Activated T-cell treated with anti-CD3 and anti-CD28 coated beads, Interleukin-2, amount 50 U/mL, for 4 hours (primary cell): ENCODE measurements around the gene DES. TPM values are rescaled to one million over a fixed set of nuclear protein-coding genes. Genes with fewer than 3 reads are reported as not detected.

ENCODE experiments used
- ATAC-seq, 2 donors: fragments of 200-7000 bp; cut with Tn5 transposase; one replicate each; pipeline ENCODE4 v1.10.0; 2021
- DNase-seq: peaks from one replicate; pipeline ENCODE4 v3.0.0-alpha.2; 2020
- H3K27me3 Mint-ChIP-seq: one replicate; pipeline ENCODE4 v1.8.0; 2021; ENCODE audit warnings: low read depth, mixed read lengths
- H3K36me3 Mint-ChIP-seq: one replicate; pipeline ENCODE4 v1.8.0; 2022; ENCODE audit warnings: mixed read lengths; ENCODE audit not compliant: insufficient read depth
- H3K4me1 Mint-ChIP-seq: one replicate; pipeline ENCODE4 v1.8.0; 2021; ENCODE audit warnings: low read depth, mixed read lengths
- H3K4me3 Mint-ChIP-seq: one replicate; pipeline ENCODE4 v1.8.0; 2021; ENCODE audit warnings: mild to moderate bottlenecking, moderate library complexity, mixed read lengths
- H3K9me3 Mint-ChIP-seq: one replicate; pipeline ENCODE4 v1.8.0; 2021; ENCODE audit warnings: mixed read lengths
- total RNA-seq, 3 donors: library from RNA; stranded (reverse); gene quantifications; one replicate each; pipeline ENCODE4 v1.2.1, GENCODE V29; 2021

The DES gene
- total RNA-seq, 3 donors from 2014 or later = 0.49 to 0.61 (median 0.58) TPM

DNA sequence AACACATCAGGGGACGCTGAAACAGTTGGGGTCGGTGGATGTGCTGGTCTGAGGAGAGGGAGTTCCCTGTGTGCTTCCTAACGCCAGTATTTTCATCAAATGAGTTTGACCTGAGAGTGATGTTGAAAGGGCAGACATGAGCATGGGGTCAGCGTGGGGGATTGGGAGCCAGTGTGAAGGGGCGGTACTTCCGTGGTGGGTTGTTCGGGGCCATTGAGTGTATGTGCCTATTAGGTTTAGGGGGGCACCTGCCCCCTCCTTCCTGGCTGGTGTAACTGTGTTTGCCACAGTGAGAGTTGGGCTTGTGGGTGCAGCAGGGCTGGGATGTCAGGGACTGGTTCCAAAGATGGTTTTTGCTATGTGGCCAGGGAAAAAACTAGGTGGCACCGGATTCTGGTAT is 40.8 kb downstream of the DES start:
- no peaks in the 10 kb centered on the region for H3K9me3 Mint-ChIP-seq
- H3K27me3 Mint-ChIP-seq = peaks cover 2% of the 10 kb centered on the region
- no peak for DNase-seq
- H3K36me3 Mint-ChIP-seq = no peaks in the 10 kb centered on the region
- no peak overlapping the region for H3K4me3 Mint-ChIP-seq
- no peak for ATAC-seq
- peaks cover 3% of the 10 kb centered on the region for H3K4me1 Mint-ChIP-seq

DNA sequence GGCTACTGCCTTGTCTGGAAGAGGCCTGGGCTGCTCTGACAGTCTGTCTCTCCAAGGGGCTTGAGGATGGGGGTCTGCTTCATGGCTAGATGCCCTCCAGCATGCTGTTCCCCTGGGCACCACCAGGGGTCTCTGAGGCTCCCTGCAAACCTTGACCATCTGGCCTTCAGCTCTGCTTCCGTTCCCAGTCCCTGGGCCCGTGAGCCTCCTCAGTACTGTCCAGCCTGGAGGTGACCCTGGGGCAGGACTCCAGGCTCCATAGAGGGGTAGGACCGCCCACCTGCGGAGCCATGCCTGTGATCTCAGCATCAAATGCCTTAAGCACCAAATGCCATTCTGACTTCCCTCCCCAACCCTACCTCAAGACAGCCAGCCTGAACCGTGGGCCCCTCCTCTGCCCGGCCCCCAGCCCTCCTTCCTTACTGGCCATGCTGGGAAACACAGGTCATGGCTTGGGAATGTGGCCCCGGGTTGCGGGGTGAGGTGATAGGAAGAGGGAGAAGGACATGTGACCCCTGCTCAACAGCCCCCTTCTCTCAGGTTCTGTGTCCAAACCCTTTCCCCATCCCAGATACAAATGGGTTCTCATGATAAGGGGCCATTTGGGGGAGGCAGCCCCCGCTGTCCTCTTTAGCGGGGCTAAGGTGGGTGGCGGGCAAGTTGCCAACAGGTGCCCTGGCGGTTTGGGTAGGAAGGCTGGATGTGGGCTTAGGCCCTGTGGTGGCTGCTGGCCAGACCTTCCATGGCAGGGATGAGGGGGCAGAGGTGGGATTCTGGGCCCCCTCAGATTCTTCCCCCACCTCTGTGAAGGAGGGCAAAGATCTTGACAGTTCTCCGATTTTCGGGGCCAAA is 41.5 kb downstream of the DES start:
- Mint-ChIP-seq H3K36me3 (no peaks in the 10 kb centered on the region), H3K4me3 (no peak overlapping the region), H3K4me1 (peaks cover 3% of the 10 kb centered on the region), H3K9me3 (no peaks in the 10 kb centered on the region), H3K27me3 (peaks cover 2% of the 10 kb centered on the region)
- peak; percentile 37 to 44 for ATAC-seq
- peak; percentile 39 for DNase-seq

DNA sequence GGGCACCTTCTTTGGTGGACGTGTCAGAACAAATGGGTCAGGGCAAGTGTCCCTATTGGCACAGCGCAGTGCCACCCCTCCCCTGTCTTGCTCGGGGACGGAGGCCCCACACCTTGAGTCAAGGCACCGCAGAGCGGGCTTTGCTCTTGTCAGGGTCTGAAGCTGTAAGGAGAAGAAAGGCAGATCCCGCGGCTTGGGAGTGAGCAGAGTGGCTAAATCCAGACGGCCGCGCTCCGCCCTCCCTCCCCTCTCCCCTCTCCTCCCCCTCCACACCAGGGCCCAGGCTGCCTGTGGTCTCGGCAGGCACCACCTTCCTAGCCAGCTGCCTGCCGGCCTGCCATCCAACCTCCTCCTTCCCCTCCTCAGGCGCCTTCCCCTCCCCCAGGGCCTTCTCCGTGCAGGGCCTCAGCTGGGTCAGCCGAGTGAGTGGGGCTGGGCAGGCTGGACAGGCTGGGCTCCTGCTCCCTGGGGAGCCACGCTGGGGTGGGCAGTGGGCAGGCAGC is 42.3 kb downstream of the DES start:
- H3K4me3 Mint-ChIP-seq = no peak overlapping the region
- H3K4me1 Mint-ChIP-seq = peaks cover 3% of the 10 kb centered on the region
- ATAC-seq (no peak), DNase-seq (no peak)
- H3K36me3 Mint-ChIP-seq = no peaks in the 10 kb centered on the region
- H3K9me3 Mint-ChIP-seq = no peaks in the 10 kb centered on the region
- H3K27me3 Mint-ChIP-seq = peaks cover 2% of the 10 kb centered on the region

DNA sequence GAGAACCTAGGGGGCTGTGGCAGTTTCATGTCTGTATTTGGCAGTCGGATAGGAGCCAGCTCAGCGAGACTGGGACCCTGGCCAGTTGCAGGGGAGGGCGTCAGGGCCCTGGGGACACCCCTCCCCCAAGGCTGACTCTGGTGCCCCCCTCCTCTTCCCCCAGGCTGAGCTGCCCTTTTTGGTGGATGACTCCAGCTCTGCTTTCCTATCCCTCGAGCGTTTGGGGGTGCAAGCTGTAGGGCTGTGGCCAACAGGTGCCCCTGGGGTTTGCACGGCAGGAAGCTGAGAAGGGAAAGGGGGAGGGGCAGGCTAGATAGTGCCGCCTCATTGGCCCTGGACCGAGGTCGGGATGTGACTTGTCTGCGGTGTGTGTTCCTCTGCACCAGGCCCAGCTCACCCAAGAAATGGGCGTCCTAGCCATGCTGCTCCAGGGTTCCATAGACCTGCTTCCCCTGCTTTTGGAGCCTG is 42.9 kb downstream of the DES start:
- H3K9me3 Mint-ChIP-seq = no peaks in the 10 kb centered on the region
- H3K36me3 Mint-ChIP-seq = no peaks in the 10 kb centered on the region
- ATAC-seq = peak in 1 of 2 donors; percentile 32
- no peak overlapping the region for H3K4me3 Mint-ChIP-seq
- peaks cover 3% of the 10 kb centered on the region for H3K4me1 Mint-ChIP-seq
- peaks cover 2% of the 10 kb centered on the region for H3K27me3 Mint-ChIP-seq
- DNase-seq = no peak

DNA sequence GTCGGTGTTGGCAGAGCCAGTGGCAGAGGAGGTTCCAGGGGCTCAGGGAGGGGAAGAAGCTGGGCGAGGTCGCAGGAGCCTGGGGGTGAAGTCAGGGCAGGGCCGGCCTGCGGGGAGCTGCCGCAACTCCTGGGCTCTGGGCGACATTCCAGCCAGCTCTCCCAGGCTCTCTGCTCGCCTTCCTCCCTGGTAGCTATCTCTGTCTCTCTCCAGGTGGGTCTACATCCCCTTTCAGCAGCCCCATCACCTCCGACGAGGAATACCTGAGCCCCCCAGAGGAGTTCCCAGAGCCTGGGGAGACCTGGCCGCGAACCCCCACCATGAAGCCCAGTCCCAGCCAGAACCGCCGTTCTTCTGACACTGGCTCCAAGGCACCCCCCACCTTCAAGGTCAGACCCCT is 43.5 kb downstream of the DES start:
- Mint-ChIP-seq H3K36me3 (no peaks in the 10 kb centered on the region), H3K4me3 (no peak overlapping the region), H3K9me3 (no peaks in the 10 kb centered on the region), H3K27me3 (peaks cover 2% of the 10 kb centered on the region), H3K4me1 (peaks cover 3% of the 10 kb centered on the region)
- DNase-seq (no peak), ATAC-seq (no peak)

DNA sequence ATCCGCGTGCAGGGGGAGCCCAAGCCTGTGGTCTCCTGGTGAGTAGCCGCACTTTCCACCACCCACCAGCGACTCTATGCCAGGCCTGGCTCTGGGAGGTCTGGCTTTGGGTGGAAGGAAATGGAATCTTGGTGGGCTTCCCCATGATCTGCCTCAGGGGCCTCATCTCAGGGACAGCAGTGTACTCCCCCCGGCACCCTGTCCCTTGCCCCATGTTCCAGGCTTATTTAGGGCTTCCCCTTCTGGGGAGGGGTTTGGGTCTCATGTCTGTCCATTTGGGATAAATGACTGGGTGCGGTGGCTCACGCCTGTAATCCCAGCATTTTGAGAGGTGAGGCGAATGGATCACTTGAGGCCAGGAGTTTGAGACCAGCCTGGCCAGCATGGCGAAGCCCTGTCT is 44.2 kb downstream of the DES start:
- Mint-ChIP-seq H3K36me3 (no peaks in the 10 kb centered on the region), H3K4me3 (no peak overlapping the region), H3K9me3 (no peaks in the 10 kb centered on the region), H3K27me3 (peaks cover 2% of the 10 kb centered on the region), H3K4me1 (peaks cover 3% of the 10 kb centered on the region)
- ATAC-seq (no peak), DNase-seq (no peak)

DNA sequence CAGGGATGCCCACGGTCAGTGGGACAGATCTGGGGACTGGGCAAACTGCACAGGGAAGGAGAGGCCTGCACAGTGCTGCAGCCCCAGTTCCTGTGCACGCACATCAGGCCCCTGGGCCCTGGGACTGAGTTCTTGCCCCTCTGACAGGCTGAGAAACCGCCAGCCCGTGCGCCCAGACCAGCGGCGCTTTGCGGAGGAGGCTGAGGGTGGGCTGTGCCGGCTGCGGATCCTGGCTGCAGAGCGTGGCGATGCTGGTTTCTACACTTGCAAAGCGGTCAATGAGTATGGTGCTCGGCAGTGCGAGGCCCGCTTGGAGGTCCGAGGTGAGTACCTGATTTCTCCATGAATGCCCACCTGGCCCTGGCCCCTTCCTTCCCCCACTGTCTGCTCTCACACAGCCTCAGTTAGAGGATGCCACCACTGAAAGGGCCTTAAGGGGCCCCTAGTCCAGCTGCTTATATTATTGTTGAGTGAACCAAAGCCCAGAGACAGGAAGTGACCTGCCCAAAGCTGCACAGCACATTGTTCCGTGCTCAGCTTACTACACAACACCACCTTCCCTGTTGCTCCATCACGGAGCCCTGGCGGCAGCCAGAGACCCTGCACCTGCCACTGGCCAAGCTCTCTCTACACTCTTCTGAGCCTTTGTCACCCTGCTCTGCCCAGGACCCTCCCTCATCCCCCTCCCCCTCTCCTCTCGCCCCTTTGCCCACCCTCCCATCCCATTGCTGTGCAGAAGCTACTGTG is 46.3 kb downstream of the DES start:
- no peaks in the 10 kb centered on the region for H3K4me1 Mint-ChIP-seq
- no peak overlapping the region for H3K4me3 Mint-ChIP-seq
- DNase-seq (no peak), ATAC-seq (no peak)
- H3K9me3 Mint-ChIP-seq = no peaks in the 10 kb centered on the region
- no peaks in the 10 kb centered on the region for H3K36me3 Mint-ChIP-seq
- peaks cover 2% of the 10 kb centered on the region for H3K27me3 Mint-ChIP-seq

DNA sequence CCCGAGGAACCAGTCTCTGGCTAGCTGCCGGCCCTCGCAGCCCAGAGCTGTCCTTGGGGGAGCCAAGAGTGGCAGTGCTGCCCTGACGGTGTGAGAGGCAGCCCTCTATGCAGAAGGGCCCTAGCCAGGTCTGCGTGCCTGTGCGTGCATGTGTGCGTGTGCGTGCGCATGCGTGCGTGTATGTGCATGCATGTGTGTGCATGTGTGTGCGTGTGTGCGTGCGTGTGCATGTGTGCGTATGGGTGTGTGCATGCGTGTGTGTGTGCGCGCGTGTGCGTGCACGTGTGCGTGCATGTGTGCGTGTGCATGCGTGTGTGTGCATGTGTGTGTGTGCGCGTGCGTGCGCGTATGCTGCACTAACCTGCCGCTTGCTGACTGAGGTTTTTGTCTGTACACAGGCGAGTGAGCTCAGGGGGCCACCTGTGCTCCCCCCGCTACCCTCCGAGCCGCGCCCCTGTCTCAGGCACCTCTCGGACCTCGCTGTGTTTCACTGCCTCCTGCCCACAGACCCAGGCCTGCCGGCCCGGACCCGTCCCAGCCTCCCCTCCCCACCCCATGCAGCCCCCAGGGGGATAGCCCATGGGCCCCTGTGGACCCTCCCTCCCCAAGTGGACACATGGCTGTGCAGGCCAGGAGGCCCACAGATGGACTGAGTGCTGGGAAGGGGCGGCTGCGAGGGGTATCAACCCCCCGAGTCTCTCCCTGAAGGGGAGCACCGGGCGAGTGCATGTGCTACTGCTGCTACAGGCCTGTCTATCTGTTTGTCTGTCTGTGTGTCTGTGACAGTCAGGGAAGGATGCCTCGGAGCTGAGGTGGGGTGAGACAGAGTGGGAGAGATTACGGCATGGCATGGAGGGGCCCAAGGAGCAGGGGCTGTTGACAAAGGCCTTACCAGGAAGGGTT is 47.7 kb downstream of the DES start:
- Mint-ChIP-seq H3K4me3 (no peak overlapping the region), H3K9me3 (no peaks in the 10 kb centered on the region), H3K36me3 (no peaks in the 10 kb centered on the region), H3K4me1 (no peaks in the 10 kb centered on the region), H3K27me3 (no peaks in the 10 kb centered on the region)
- DNase-seq (no peak), ATAC-seq (no peak)

DNA sequence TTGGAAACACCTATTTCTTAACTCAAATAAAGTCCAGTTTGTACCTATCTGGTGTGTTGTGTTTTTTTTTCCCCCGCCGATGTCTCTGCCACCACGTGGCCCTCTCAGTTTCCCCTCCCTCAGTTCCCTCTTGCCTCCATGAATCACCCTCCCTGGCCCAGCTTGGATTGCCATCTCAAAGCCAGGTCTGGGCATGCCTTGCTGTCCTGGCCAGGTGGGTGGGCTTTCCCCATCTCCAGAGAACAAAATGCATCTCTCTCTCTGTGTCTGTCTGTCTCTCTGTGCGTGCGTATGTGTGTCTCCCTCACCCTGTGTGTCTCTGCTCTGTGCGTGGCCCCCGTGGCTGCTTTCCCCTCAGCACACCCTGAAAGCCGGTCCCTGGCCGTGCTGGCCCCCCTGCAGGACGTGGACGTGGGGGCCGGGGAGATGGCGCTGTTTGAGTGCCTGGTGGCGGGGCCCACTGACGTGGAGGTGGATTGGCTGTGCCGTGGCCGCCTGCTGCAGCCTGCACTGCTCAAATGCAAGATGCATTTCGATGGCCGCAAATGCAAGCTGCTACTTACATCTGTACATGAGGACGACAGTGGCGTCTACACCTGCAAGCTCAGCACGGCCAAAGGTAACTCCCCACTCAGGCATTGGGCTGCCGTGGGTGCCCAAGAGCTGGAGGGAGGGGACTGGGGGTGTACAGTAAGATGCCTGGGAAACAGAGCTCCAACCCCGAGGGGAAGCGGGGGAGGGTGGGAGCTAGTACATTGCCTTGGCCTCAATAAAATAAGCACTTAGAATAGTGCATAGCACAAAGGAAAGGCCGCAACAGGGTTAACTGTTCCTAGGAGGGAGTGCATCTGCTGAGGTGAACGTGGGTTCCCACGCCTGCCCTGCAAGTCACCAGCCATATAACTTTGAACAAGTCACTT is 48.9 kb downstream of the DES start:
- DNase-seq (no peak), ATAC-seq (no peak)
- Mint-ChIP-seq H3K4me3 (no peak overlapping the region), H3K36me3 (no peaks in the 10 kb centered on the region), H3K9me3 (no peaks in the 10 kb centered on the region), H3K4me1 (no peaks in the 10 kb centered on the region), H3K27me3 (no peaks in the 10 kb centered on the region)

DNA sequence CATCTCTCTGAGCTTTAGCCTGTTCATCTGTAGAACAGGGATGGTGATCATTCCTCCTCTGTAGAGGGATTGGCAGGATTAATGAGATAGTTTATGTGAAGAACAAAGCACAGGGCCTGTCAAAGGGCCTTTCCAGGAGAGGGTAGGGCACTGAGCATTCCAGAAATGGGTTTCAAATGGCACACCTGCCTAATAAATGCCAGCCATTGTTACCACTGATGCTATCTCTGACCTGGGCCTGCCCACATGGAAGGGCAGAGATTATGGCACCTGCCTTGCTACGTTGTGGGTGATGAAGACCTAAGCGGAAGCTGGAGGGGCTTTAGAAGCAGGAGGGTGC is 49.5 kb downstream of the DES start:
- no peak overlapping the region for H3K4me3 Mint-ChIP-seq
- no peak for ATAC-seq

DNA sequence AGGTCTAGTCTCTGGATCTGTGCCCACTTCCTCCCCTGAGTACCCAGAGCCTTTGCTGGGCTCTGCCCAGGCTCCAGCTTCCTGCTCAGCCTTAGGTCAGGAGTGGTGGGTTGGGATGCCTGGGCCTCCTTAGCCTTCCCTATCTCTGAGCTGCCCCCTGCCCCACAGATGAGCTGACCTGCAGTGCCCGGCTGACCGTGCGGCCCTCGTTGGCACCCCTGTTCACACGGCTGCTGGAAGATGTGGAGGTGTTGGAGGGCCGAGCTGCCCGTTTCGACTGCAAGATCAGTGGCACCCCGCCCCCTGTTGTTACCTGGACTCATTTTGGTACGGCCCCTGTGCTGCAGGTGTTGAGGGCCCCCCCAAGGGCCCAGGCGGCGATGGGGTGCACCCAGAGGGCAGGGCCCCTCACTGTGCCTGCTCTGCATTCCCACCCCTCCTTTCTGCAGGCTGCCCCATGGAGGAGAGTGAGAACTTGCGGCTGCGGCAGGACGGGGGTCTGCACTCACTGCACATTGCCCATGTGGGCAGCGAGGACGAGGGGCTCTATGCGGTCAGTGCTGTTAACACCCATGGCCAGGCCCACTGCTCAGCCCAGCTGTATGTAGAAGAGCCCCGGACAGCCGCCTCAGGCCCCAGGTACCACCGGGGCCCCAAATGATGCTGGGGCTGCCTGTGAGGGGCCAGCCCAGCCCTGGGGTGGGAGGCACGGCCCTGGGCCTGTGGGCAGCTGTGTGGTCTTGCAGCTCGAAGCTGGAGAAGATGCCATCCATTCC is 50.4 kb downstream of the DES start:
- no peak for DNase-seq
- no peak for ATAC-seq
- H3K27me3 Mint-ChIP-seq = no peaks in the 10 kb centered on the region
- no peaks in the 10 kb centered on the region for H3K4me1 Mint-ChIP-seq
- no peak overlapping the region for H3K4me3 Mint-ChIP-seq
- no peaks in the 10 kb centered on the region for H3K9me3 Mint-ChIP-seq
- no peaks in the 10 kb centered on the region for H3K36me3 Mint-ChIP-seq

More for the DNA sequence above, 49.5 kb downstream of the DES start:
- Mint-ChIP-seq H3K27me3 (no peaks in the 10 kb centered on the region), H3K9me3 (no peaks in the 10 kb centered on the region), H3K36me3 (no peaks in the 10 kb centered on the region), H3K4me1 (no peaks in the 10 kb centered on the region)
- DNase-seq = no peak

DNA sequence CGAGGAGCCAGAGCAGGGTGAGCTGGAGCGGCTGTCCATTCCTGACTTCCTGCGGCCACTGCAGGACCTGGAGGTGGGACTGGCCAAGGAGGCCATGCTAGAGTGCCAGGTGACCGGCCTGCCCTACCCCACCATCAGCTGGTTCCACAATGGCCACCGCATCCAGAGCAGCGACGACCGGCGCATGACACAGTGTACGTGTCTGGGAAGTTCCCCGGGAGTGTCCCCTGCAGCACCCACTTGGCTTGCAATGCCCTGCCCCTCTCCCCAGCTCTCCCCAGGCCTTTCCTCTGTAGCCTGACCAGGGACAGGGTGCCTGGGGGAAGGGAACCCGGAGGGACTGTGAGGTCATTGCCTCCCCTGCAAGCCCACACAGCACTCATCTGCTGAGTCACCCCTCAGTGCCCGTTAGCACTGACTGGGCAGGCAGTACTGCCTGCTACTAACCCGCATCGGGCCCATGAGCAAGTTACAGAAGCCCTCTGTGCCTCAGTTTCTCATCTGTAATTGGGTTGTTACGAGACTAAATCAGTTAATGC is 51.1 kb downstream of the DES start:
- H3K9me3 Mint-ChIP-seq = no peaks in the 10 kb centered on the region
- ATAC-seq (no peak), DNase-seq (no peak)

More for the DNA sequence above, 51.1 kb downstream of the DES start:
- no peaks in the 10 kb centered on the region for H3K36me3 Mint-ChIP-seq
- H3K4me3 Mint-ChIP-seq = no peak overlapping the region
- no peaks in the 10 kb centered on the region for H3K4me1 Mint-ChIP-seq
- H3K27me3 Mint-ChIP-seq = no peaks in the 10 kb centered on the region
